PFSK-1 (cell line): ENCODE data around the gene ZHX3.

ENCODE experiments used
- FOXP2 ChIP-seq: optimal IDR thresholded peaks from 2 replicates; pipeline ENCODE3; 2011; ENCODE audit warnings: borderline replicate concordance, control low read depth, inconsistent platforms; ENCODE audit not compliant: insufficient read depth; ENCODE audit errors: extremely low read length, extremely low read depth
- POLR2AphosphoS5 ChIP-seq: IDR thresholded peaks from 2 replicates; pipeline ENCODE4 v1.6.1; 2012; ENCODE audit warnings: low read depth, mild to moderate bottlenecking, control low read depth, low read length, moderate library complexity
- REST ChIP-seq, 2 experiments: IDR thresholded peaks; 2 replicates each; pipeline versions ENCODE4 v1.6.1 to v1.8.0; 2011 to 2012; ENCODE audit warnings: low read depth in 2 of 2, low read length in 2 of 2, control low read depth in 1 of 2, inconsistent platforms in 1 of 2, mild to moderate bottlenecking in 1 of 2, moderate library complexity in 1 of 2; ENCODE audit not compliant: insufficient read depth in 1 of 2
- TAF1 ChIP-seq: IDR thresholded peaks from 2 replicates; pipeline ENCODE4 v1.6.1; 2012; ENCODE audit warnings: low read length, control low read depth, borderline replicate concordance; ENCODE audit not compliant: insufficient read depth

- no peak for TF ChIP-seq POLR2AphosphoS5
- TF ChIP-seq TAF1, result no peak
- TF ChIP-seq FOXP2, result no peak
- no peak for TF ChIP-seq REST (IDR thresholded peaks at IDR 0.05; ENCODE audit: insufficient read depth in 1 of 2, low read depth in 2 of 2, low read length in 2 of 2)
These were observed 1.5 kb downstream of the ZHX3 start for GRCh38 chr20:41316051-41316450.
